ENCODE results near the gene IL1RAPL1.

The IL1RAPL1 gene

DNA sequence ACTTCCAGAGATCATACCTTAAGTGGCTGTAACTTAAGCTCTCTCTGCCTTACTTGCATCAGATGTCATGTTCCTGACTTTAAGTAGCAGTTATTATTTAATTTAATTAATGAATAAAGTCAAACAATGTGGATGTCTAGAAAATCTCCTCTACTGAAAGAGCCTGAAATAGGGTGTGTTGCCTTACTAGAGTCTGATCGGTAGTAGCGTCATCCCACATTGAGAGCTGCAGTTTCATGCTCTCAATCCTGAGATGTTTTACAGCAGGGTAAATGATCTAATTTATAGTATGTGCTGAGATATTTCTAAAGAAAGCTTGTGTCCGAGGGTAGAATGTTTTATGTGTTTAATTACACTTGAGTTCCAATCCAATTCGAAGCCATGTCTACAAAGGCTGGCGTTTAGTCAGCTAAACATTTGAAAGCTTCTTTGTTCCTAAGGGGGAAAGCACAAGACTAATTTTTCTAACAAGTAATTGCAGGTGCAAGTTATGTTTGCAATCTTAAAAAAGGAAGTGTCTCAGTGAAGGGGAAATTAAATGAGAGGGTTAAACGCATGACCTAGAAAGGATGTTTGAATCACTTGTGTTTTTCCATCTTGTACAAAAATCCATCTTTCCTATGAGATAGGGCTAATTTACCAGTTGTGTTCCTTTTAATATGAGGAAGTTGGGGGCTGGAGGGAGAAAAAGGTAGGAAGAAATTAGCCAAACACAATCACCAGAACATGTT is 1237.1 kb downstream of the IL1RAPL1 start:
- no peak overlapping the region for H3K4me3 ChIP-seq (ENCODE audit: low read depth, low read length)
- in situ Hi-C loops (cut with HindIII; ENCODE audit: low sequenced_read_pairs): no loop called here
- no peak for DNase-seq (ENCODE audit: low read depth, low spot score)
- TF ChIP-seq, protein P1, sequence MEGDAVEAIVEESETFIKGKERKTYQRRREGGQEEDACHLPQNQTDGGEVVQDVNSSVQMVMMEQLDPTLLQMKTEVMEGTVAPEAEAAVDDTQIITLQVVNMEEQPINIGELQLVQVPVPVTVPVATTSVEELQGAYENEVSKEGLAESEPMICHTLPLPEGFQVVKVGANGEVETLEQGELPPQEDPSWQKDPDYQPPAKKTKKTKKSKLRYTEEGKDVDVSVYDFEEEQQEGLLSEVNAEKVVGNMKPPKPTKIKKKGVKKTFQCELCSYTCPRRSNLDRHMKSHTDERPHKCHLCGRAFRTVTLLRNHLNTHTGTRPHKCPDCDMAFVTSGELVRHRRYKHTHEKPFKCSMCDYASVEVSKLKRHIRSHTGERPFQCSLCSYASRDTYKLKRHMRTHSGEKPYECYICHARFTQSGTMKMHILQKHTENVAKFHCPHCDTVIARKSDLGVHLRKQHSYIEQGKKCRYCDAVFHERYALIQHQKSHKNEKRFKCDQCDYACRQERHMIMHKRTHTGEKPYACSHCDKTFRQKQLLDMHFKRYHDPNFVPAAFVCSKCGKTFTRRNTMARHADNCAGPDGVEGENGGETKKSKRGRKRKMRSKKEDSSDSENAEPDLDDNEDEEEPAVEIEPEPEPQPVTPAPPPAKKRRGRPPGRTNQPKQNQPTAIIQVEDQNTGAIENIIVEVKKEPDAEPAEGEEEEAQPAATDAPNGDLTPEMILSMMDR (IDR thresholded peaks at IDR 0.05; ENCODE audit: low read depth, low read length): no peak

DNA sequence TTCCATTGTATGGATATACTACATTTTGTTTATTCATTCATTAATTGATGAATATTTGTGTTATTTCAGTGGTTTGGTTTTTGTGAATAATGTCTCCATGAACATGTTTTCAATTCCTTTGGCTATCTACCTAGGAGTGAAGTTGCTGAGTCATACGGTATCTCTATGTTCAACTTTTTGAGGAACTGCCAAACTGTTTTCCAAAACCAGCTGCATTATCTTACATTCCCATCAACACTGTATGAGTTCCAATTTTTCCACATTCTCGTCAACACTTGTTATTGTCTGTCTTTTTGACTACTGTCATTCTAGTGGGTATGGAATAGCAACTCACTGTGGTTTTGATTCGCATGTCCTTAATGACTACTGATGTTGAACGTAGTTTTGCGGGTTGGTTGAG is 1239.5 kb downstream of the IL1RAPL1 start:
- H3K4me3 ChIP-seq (ENCODE audit: low read depth, low read length): no peak overlapping the region
- in situ Hi-C loops (cut with HindIII; ENCODE audit: low sequenced_read_pairs): no loop called here
- DNase-seq (ENCODE audit: low read depth, low spot score): peak; percentile 23
- TF ChIP-seq, protein P1 (IDR thresholded peaks at IDR 0.05; ENCODE audit: low read depth, low read length): no peak

DNA sequence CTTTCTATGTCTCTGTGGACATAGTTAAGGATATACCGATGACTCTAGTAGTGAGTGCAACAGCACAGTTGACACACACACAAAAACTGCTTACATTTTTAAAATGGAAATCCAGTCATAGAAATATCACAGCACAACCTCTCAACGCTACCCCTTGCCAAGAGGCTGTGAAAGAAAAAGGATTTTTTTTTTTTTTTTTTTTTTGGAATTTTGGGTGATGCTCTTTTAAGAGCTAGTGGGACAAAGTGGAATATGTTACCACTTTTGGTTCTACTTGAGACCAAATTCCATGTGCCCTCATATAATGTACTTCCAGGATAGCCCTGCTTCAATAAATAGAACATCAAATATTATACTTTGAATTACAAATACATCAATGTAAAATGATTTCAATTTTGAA is 1247.1 kb downstream of the IL1RAPL1 start:
- no peak overlapping the region for H3K4me3 ChIP-seq (ENCODE audit: low read depth, low read length)
- no peak for DNase-seq (ENCODE audit: low read depth, low spot score)
- in situ Hi-C loops (cut with HindIII; ENCODE audit: low sequenced_read_pairs): no loop called here
- TF ChIP-seq, protein P1 (IDR thresholded peaks at IDR 0.05; ENCODE audit: low read depth, low read length): no peak

DNA sequence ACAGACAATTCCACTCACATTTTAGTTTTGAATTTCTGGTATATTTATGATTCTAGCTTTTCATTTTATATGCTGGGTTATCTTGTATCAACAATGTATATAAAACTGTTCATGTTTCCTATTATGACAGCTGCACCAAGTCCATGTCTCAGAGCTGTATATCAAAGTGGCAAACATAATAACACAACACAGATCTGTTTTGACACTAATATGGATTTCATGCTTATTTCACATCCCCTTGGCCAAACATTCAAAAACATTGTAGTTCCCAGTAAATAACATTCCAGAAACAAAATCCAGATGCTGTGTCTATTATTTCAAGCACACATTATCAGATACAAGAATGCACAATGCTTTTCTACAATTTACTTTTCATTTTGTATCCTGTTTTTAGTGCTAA is 1247.5 kb downstream of the IL1RAPL1 start:
- TF ChIP-seq, protein P1 (IDR thresholded peaks at IDR 0.05; ENCODE audit: low read depth, low read length): no peak
- no peak for DNase-seq (ENCODE audit: low read depth, low spot score)
- no peak overlapping the region for H3K4me3 ChIP-seq (ENCODE audit: low read depth, low read length)
- in situ Hi-C loops (cut with HindIII; ENCODE audit: low sequenced_read_pairs): no loop called here

DNA sequence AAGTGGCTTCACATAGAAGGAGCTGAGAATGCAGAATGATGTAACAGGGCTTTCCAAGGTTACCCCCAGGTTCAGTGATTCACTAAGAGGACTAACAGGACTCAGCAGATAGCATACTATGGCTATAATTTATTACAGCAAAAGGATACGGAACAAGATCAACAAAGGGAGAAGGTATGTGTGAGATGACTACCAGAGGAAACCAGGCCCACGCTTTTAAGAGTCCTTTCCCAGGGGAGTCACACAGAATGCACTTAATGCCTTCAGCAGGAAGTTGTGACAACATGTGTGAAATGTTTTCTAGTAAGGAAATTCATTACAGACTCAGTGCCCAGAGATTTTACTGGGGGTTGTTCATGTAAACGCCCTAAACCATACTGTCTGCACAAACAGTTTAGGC is 1254.5 kb downstream of the IL1RAPL1 start:
- in situ Hi-C loops (cut with HindIII; ENCODE audit: low sequenced_read_pairs): no loop called here
- no peak overlapping the region for H3K4me3 ChIP-seq (ENCODE audit: low read depth, low read length)
- no peak for DNase-seq (ENCODE audit: low read depth, low spot score)
- TF ChIP-seq, protein P1 (IDR thresholded peaks at IDR 0.05; ENCODE audit: low read depth, low read length): no peak

DNA sequence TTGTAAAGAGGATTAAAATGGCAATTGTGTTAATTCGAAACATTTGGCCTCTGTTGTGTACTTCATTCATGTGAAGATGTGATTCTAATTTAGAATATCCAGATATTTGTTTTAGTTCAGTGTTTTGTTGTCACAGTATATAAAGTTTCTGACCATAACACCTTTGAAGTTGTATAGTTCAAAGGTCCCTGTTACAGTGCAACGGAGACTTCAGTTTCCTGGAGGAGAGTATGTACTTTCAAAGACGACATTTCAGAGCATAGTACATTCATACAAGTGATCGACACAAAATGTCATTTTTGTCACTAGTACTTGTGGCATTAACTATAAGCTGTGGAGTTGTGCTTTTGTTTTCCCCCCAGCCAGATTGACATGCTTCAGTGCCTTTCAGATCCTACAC is 1255.3 kb downstream of the IL1RAPL1 start:
- no peak for DNase-seq (ENCODE audit: low read depth, low spot score)
- TF ChIP-seq, protein P1 (IDR thresholded peaks at IDR 0.05; ENCODE audit: low read depth, low read length): no peak
- in situ Hi-C loops (cut with HindIII; ENCODE audit: low sequenced_read_pairs): no loop called here
- H3K4me3 ChIP-seq (ENCODE audit: low read depth, low read length): no peak overlapping the region
